GM18517 (cell line): ENCODE data around the gene EIF2B5.
A peak's percentile ranks its signal among the peaks of the same experiment; 100 is the strongest.
"Not testable (repeated sequence)": the region's sequence is repeated elsewhere in the genome, so short reads cannot be mapped to it uniquely, and the experiment has no call there.

Experiments
- ATAC-seq: cut with Tn5 transposase; IDR thresholded peaks from one replicate; pipeline ENCODE4 v1.9.1; 2021; ENCODE audit warnings: mild to moderate bottlenecking, moderate library complexity; ENCODE audit not compliant: unreplicated experiment

The EIF2B5 gene

GRCh38 chr3:184135149-184135910 lies at the start of gene EIF2B5:
Gene EIF2B5, plus strand, starts transcription at chr3:184135358. Its CDS starts 28 bp downstream, at chr3:184135386.
- peak; percentile 91 for ATAC-seq

- no peak for ATAC-seq
Measured at GRCh38 chr3:184085389-184085852, 49.7 kb upstream of the EIF2B5 start.

- ATAC-seq: no peak
Measured at GRCh38 chr3:184092199-184092598, 43.0 kb upstream of the EIF2B5 start.

- no peak for ATAC-seq
Measured at GRCh38 chr3:184096811-184097383, 38.3 kb upstream of the EIF2B5 start, which contains the start of gene HTR3E. Gene HTR3E, plus strand, starts transcription at chr3:184097064. Its CDS starts 466 bp downstream, at chr3:184097530.

GRCh38 chr3:184097556-184097955 lies 37.6 kb upstream of the EIF2B5 start:
- no peak for ATAC-seq

GRCh38 chr3:184099806-184100686 lies 35.1 kb upstream of the EIF2B5 start:
- ATAC-seq: no peak

GRCh38 chr3:184110316-184110725 lies 24.8 kb upstream of the EIF2B5 start:
- ATAC-seq: no peak

- ATAC-seq: no peak
Measured at GRCh38 chr3:184116017-184116416, 19.1 kb upstream of the EIF2B5 start.

- no peak for ATAC-seq
Measured at GRCh38 chr3:184117636-184118035, 17.5 kb upstream of the EIF2B5 start.

GRCh38 chr3:184121031-184121430 lies 14.1 kb upstream of the EIF2B5 start:
- not testable (repeated sequence) for ATAC-seq

- no peak for ATAC-seq
Measured at GRCh38 chr3:184126006-184126405, 9.2 kb upstream of the EIF2B5 start.

- no peak for ATAC-seq
Measured at GRCh38 chr3:184129012-184129411, 6.1 kb upstream of the EIF2B5 start.

- no peak for ATAC-seq
Measured at GRCh38 chr3:184132945-184133344, 2.2 kb upstream of the EIF2B5 start.

GRCh38 chr3:184133840-184134745 lies 1.1 kb upstream of the EIF2B5 start:
- no peak for ATAC-seq

GRCh38 chr3:184134746-184135148 lies 411 bp upstream of the EIF2B5 start:
- peak; percentile 4 for ATAC-seq

GRCh38 chr3:184135911-184136260 lies 728 bp downstream of the EIF2B5 start:
- ATAC-seq: no peak

- ATAC-seq: no peak
Measured at GRCh38 chr3:184140436-184140835, 5.3 kb downstream of the EIF2B5 start.

- no peak for ATAC-seq
Measured at GRCh38 chr3:184142199-184142598, 7.0 kb downstream of the EIF2B5 start.

- ATAC-seq: no peak
Measured at GRCh38 chr3:184143327-184143726, 8.2 kb downstream of the EIF2B5 start.

GRCh38 chr3:184144505-184144904 lies 9.3 kb downstream of the EIF2B5 start:
- ATAC-seq: no peak
